GM12801 (cell line): Measurements from ENCODE around the gene PCDHB7.
"Not testable (repeated sequence)": the region's sequence is repeated elsewhere in the genome, so short reads cannot be mapped to it uniquely, and the experiment has no call there.

ENCODE experiments used
- CTCF ChIP-seq: IDR thresholded peaks from one replicate; pipeline ENCODE4 v1.5.1; 2011; ENCODE audit warnings: control low read depth; ENCODE audit not compliant: insufficient read length; ENCODE audit errors: extremely low read depth

PCDHB7 gene

DNA sequence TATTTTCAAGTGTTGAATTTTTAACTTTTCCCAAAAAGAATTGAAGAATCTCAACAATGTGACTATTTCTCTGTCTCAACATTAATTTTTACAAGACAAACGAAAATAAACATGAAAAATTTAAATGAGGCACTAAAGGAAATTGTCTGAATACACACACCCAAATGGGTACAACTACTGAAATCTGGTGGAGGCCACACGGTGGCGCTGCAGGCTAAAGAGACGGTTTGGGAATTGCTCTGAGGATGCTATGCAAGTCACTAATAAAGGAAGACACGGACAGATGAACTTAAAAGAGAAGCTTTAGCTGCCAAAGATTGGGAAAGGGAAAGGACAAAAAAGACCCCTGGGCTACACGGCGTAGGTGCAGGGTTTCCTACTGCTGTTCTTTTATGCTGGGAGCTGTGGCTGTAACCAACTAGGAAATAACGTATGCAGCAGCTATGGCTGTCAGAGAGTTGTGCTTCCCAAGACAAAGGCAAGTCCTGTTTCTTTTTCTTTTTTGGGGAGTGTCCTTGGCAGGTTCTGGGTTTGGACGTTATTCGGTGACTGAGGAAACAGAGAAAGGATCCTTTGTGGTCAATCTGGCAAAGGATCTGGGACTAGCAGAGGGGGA is 19.8 kb downstream of the PCDHB7 start, which contains the start of gene PCDHB10:
Gene PCDHB10 (plus strand): TSS at position 244 of the 616 bp plus-strand sequence. CDS start 200 bp downstream, at position 444.
- no peak for TF ChIP-seq CTCF

DNA sequence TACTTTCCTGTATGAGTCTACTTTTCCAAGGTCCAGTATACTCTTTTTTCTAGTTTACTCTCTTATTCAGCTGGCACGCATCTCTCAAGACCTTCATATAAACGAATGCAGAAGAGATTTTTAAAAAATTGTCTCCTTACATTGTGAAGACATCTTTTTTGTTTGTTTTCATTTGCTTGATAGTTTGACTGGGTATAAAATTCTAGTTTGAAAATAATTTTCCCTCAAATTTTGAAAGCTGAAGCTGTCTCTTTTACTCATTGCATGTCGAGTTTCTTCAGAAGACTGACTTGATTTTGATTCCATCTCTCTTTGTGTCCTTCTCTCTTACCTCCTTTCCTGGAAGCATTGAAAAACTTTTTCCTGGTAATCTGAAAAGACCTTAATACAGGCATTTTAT is 23.9 kb downstream of the PCDHB7 start:
- no peak for TF ChIP-seq CTCF

- TF ChIP-seq CTCF, result no peak
These were observed 27.2 kb downstream of the PCDHB7 start, which contains the start of gene PCDHB11 for GRCh38 chr5:141199359-141200235. TSS of gene PCDHB11 (plus strand) at chr5:141199627. CDS start at chr5:141199775, 148 bp downstream.

GRCh38 chr5:141208478-141208877 is 36.0 kb downstream of the PCDHB7 start, which contains the start of gene PCDHB12:
TSS of gene PCDHB12 (plus strand) at chr5:141208719. CDS start at chr5:141208908, 189 bp downstream.
- TF ChIP-seq CTCF, result no peak

GRCh38 chr5:141213656-141214339 is 41.4 kb downstream of the PCDHB7 start, which contains the start of gene PCDHB13:
TSS of gene PCDHB13 (plus strand) at chr5:141213919. CDS start at chr5:141214124, 205 bp downstream.
- TF ChIP-seq CTCF, result not testable (repeated sequence)

- no peak for TF ChIP-seq CTCF
These were observed 50.8 kb downstream of the PCDHB7 start, which contains the start of gene PCDHB14 for GRCh38 chr5:141223112-141223783. TSS of gene PCDHB14 (plus strand) at chr5:141223343. CDS start at chr5:141223506, 163 bp downstream.
